Peyer's patch (tissue), 4 donors: Measurements from ENCODE around the gene UTP11. TPM values are rescaled to one million over a fixed set of nuclear protein-coding genes. Genes with fewer than 3 reads are reported as not detected.

Experiments used
- DNase-seq, 3 donors: peaks; one replicate each; pipeline ENCODE4 v3.0.0-alpha.2; 2017 to 2019
- H3K27ac ChIP-seq, 4 donors: fragments of 200-600 bp; sonication (generic); one replicate each; pipeline ENCODE4 v1.5.1; 2016 to 2019
- H3K27me3 ChIP-seq, 2 donors: fragments of 200-600 bp; sonication (generic); one replicate each; pipeline ENCODE4 v1.5.1; 2019
- H3K36me3 ChIP-seq, 3 donors: fragments of 200-600 bp; sonication (generic); one replicate each; pipeline ENCODE4 v1.5.1; 2016 to 2019
- H3K4me1 ChIP-seq, 4 donors: fragments of 200-600 bp; sonication (generic); one replicate each; pipeline ENCODE4 v1.5.1; 2016 to 2019
- H3K4me3 ChIP-seq, 4 donors: fragments of 200-600 bp; sonication (generic); 1 replicate in 3 of 4; 2 replicates in 1 of 4; pipeline ENCODE4 v1.5.1; 2016 to 2019; ENCODE audit warnings: mild to moderate bottlenecking in 1 of 4
- H3K9me3 ChIP-seq, 4 donors: fragments of 200-600 bp; sonication (generic); one replicate each; pipeline ENCODE4 v1.5.1; 2016 to 2019; ENCODE audit warnings: mild to moderate bottlenecking in 1 of 4
- POLR2A ChIP-seq, 2 donors: fragments of 450-650 bp; IDR thresholded peaks; one replicate each; pipeline ENCODE4 v1.5.1; 2017; ENCODE audit warnings: antibody characterized with exemption in 2 of 2, mild to moderate bottlenecking in 2 of 2, moderate library complexity in 2 of 2
- total RNA-seq, 4 donors: library from RNA; depleted of rRNA; stranded (reverse); fragments of >200 nt; gene quantifications; one replicate each; pipeline ENCODE4 v1.1.0, GENCODE V29; 2016
- TF ChIP-seq, protein P1 (sequence below), 6 experiments: fragments of 450-650 bp in 4 of 6; fragments of 200-600 bp in 2 of 6; sonication (generic) in 1 of 6; IDR thresholded peaks; one replicate each; pipeline ENCODE4 v1.5.1; 2017 to 2019; ENCODE audit warnings: antibody characterized with exemption in 6 of 6, mild to moderate bottlenecking in 3 of 6, moderate library complexity in 1 of 6

The UTP11 gene
- total RNA-seq, 4 donors from 2014 or later: 8.9 to 23.1 (median 18.8) TPM

DNA sequence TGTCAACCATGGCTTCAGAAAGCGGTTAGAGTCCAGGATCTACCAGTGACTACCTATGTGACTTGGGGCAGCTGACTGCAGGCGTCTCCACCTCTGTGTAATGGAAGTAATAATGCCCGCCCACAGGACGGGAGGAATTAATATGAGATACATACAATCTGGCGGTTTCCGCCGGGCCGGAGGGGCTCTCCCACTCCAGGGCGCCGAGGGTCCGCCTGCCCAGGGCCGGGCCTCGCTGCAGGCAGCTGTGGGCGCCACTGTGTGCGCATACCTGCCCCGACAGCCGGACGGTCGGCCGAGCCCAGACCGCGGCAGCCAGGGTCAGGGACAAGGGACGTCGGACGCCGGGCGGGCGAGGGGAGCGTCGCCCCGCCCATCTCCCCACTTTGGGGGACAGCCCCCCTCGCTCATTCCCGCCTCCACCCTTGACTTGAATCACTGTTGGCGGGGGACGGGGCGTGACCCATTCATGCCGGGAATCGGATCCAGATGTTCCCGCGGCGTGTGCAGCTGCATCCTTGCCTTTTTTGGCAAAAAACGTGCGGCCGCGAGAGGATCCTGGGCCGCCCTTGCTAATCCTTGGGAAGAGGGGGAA lies 16.7 kb upstream of the UTP11 start:
- Histone ChIP-seq H3K27me3 (no peaks in the 10 kb centered on the region), H3K36me3 (no peaks in the 10 kb centered on the region), H3K4me3 (peak overlapping the region; percentile 47 to 59 (median 52)), H3K9me3 (no peaks in the 10 kb centered on the region), H3K27ac (peak overlapping the region; percentile 66 to 84 (median 76)), H3K4me1 (peaks cover 0 to 51% (median 0%) of the 10 kb centered on the region in 4 donors)
- DNase-seq: peak; percentile 40 to 75 (median 57)
- TF ChIP-seq, protein P1, sequence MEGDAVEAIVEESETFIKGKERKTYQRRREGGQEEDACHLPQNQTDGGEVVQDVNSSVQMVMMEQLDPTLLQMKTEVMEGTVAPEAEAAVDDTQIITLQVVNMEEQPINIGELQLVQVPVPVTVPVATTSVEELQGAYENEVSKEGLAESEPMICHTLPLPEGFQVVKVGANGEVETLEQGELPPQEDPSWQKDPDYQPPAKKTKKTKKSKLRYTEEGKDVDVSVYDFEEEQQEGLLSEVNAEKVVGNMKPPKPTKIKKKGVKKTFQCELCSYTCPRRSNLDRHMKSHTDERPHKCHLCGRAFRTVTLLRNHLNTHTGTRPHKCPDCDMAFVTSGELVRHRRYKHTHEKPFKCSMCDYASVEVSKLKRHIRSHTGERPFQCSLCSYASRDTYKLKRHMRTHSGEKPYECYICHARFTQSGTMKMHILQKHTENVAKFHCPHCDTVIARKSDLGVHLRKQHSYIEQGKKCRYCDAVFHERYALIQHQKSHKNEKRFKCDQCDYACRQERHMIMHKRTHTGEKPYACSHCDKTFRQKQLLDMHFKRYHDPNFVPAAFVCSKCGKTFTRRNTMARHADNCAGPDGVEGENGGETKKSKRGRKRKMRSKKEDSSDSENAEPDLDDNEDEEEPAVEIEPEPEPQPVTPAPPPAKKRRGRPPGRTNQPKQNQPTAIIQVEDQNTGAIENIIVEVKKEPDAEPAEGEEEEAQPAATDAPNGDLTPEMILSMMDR (IDR thresholded peaks at IDR 0.05): no peak
- no peak for TF ChIP-seq POLR2A (IDR thresholded peaks at IDR 0.05)

DNA sequence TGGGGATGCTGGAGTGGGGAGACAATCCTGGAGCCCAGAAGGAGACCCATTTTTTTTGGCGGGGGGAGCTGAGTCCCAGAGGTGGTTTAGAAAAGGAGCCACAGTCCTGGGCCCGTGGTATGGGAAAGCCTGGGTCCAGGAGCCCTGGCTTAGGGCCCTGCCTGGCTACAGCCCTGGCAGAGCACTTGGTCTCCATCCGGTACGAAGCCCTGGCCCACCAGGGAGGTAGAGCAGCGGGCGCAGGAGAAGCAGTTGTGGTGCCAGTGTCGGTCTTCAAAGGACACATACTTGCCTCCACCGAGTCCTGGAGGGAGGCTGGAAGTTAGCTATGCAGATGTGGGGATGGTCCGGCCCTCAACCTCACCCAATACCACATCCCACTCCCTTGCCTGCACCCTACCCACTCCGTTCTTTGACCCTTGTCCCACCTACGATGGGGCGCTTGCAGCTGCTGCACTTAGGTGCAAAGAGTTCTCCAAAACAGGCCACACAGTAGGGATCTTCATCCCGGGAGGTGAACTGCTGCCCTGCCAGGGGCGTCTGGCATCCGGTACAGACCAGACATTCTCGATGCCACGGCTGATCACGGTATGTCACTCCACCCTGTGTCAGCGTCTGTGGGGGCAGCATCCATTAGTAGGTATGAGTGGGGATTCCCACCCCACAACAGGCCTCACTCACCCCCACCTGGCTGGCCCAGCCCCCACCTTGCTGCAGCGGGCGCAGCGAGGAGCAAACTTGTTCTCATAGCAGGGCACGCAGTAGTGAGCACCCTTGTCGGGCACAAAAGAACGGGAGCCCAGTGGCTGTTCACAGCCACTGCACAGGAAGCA lies 15.1 kb upstream of the UTP11 start:
- Histone ChIP-seq H3K27me3 (no peaks in the 10 kb centered on the region), H3K4me3 (no peak overlapping the region), H3K4me1 (peaks cover 0 to 64% (median 0%) of the 10 kb centered on the region in 4 donors), H3K27ac (peak overlapping the region; percentile 43 to 84 (median 76)), H3K9me3 (no peaks in the 10 kb centered on the region), H3K36me3 (no peaks in the 10 kb centered on the region)
- no peak for TF ChIP-seq POLR2A (IDR thresholded peaks at IDR 0.05)
- TF ChIP-seq, protein P1 (IDR thresholded peaks at IDR 0.05): no peak
- no peak for DNase-seq

DNA sequence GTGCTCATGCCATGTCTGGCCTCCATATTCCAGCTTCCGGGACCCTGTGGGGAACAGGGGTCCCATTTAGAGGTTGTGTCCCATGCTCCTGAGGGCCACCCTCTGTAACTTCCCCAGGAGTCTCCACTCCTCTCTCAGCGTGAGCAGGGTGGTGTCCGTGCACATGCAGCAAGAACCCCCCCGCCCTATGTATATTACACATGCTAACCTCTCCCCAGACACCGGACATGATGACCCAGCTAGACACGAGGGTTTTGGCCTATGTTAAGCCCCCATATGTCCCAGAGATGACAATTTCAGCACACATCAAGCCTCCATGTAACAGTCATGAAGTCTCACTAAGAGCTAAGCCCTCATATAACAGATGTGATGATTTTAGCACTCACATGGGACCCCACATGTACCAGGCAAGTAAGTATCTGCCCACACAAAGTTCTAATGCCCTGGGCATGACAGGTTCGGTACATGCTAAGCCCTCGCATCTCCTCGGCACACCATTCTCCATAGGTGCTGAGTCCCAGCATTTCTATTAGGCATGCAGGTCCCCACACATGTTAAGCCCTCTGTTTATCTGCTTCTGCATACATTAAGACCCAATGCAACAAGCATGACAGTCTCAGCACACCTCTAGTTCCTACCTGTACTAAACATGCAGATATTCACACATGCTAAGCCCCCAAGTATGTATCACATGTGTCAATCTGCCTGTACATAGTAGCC lies 14.3 kb upstream of the UTP11 start:
- TF ChIP-seq, protein P1 (IDR thresholded peaks at IDR 0.05): no peak
- no peak for TF ChIP-seq POLR2A (IDR thresholded peaks at IDR 0.05)
- H3K36me3 ChIP-seq: no peaks in the 10 kb centered on the region
- peak overlapping the region in 3 of 4 donors; percentile 78 to 85 (median 84) for H3K27ac ChIP-seq
- H3K9me3 ChIP-seq: no peaks in the 10 kb centered on the region
- H3K4me1 ChIP-seq: peaks cover 0 to 67% (median 0%) of the 10 kb centered on the region in 4 donors
- DNase-seq: no peak
- H3K27me3 ChIP-seq: no peaks in the 10 kb centered on the region
- no peak overlapping the region for H3K4me3 ChIP-seq

DNA sequence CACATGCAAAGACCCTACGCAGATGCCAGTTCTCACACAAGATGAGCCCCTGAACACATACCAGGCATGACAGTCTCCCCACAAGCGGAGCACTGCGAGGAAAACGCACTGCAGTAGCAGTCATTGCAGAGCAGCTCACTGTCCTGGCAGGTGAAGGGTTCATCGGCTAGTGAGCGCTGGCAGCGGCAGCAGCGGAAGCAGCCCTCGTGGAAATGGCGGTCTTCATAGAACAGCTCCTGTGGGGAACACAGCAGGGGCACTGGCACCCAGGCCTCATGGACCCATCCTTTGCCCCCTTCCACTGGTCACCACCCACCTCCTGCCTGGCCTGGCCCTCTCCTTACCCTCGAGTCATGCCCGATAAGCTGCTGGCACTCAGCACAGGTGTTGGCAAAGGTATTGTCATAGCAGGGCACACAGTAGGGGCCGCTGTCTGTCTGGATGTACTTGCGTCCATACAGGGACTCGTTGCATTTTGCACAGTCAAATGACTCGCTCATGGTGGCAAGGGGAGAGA lies 13.6 kb upstream of the UTP11 start:
- H3K4me3 ChIP-seq: no peak overlapping the region
- TF ChIP-seq POLR2A (IDR thresholded peaks at IDR 0.05): no peak
- TF ChIP-seq, protein P1 (IDR thresholded peaks at IDR 0.05): no peak
- peaks cover 0 to 74% (median 0%) of the 10 kb centered on the region in 4 donors for H3K4me1 ChIP-seq
- no peaks in the 10 kb centered on the region for H3K36me3 ChIP-seq
- H3K27ac ChIP-seq: peak overlapping the region; percentile 70 to 85 (median 78)
- no peaks in the 10 kb centered on the region for H3K9me3 ChIP-seq
- no peaks in the 10 kb centered on the region for H3K27me3 ChIP-seq
- DNase-seq: no peak

DNA sequence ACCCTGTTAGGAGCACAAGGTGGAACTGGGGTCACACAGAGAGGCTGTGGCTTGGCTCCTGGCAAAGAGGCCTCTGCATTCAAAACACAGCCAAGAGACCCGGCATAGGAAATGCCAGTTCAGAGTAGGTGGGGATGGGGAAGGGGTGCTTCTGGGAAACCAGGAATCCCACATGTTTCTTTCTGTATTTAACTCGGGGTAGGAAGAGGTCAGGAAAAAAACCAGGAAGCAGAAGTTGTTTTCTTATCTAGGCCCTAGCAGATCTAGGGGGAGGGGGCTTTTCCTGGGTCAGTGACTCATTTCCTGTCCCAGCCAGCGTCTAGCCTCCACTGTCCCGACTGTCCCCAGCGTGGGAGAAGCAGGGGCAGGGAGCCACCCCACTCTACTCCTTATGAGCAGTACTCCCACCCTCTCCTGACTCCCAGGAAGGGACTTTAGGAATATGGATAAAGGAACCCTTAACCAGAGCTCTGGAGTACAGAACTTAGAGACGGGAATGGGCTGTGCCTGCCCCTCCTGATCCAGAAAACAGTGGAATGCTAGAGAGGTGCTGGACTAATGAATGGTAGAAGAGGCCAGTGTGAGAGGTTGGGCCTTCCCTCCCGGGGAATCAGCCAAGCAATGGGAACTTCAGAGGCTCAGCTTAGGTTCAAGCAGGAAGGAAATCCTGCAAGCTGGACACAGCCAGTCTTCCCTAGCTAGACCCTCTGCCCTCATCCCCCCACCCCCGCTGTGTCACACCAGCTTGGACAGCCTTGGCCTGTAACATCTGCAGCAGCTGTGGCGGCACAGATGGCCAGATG lies 12.9 kb upstream of the UTP11 start:
- Histone ChIP-seq H3K4me3 (no peak overlapping the region), H3K9me3 (no peaks in the 10 kb centered on the region), H3K27me3 (no peaks in the 10 kb centered on the region), H3K27ac (peak overlapping the region; percentile 70 to 85 (median 78)), H3K36me3 (no peaks in the 10 kb centered on the region), H3K4me1 (peaks cover 0 to 81% (median 0%) of the 10 kb centered on the region in 4 donors)
- no peak for DNase-seq
- TF ChIP-seq, protein P1 (IDR thresholded peaks at IDR 0.05): no peak
- TF ChIP-seq POLR2A (IDR thresholded peaks at IDR 0.05): no peak
